SK-N-MC (cell line): Measurements from ENCODE around the gene ANKRD36B.
"Not testable (repeated sequence)": the region's sequence is repeated elsewhere in the genome, so short reads cannot be mapped to it uniquely, and the experiment has no call there.

Source experiments
- EZH2 ChIP-seq: fragments of 200-600 bp; sonication (generic); IDR thresholded peaks from one replicate; pipeline ENCODE4 v1.6.1; 2017; ENCODE audit warnings: antibody characterized with exemption
- FOXP2 ChIP-seq: optimal IDR thresholded peaks from 2 replicates; pipeline ENCODE3; 2011; ENCODE audit warnings: mild to moderate bottlenecking, moderate library complexity; ENCODE audit not compliant: insufficient read depth; ENCODE audit errors: extremely low read length, control extremely low read depth
- POLR2AphosphoS5 ChIP-seq: IDR thresholded peaks from 2 replicates; pipeline ENCODE4 v1.6.1; 2012; ENCODE audit warnings: mild to moderate bottlenecking, low read depth, low read length, borderline replicate concordance

- not testable (repeated sequence) for TF ChIP-seq POLR2AphosphoS5, EZH2, FOXP2
Measured at GRCh38 chr2:97605109-97605508, 15.4 kb upstream of the ANKRD36B start.
